ENCODE data around the gene PLTP.
"Not testable (repeated sequence)": the region's sequence is repeated elsewhere in the genome, so short reads cannot be mapped to it uniquely, and the experiment has no call there.

The PLTP gene

DNA sequence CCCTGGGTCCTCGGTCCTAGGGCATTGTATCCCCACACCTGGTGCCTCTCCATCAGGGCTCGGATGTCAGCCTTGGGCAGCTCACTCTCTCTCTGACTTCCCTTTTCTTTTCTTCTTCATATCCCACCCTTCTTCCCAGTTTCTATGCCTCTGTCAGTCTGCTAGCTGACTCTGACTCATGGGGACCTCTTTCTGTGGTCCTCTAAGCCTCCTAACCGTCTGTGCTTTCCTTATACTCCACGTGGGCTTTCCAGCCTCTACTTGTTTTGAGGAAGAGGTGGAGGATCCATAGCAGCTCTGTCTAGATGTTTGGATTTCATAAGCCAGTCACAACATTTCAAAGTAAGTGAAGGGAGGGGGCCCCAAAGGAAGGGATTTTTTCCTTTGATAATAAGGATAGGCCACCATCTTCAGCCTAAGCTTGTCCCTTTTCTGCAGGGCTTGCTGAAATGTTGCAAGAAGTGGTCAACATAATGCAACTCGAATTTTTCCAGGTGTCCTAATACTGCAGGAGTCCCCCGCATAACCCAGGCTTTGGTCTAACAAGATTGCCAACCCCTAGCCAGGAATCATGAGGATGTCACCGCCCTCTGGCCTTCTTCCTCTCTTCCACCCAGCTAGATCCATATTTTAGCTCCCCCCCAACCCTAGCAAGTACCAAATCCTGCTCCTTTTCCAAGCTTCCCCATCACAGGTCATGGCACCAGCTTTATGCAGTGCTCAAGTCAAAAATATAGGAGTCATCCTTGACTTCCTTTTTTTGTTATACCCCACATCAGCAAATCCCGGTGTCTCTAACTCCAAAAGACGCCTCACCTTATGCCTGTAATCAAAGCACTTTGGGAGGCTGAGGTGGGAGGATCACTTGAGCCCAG, 8.7 kb upstream of the PLTP start:
- DNase-seq (ENCODE audit: low read depth) = no peak

DNA sequence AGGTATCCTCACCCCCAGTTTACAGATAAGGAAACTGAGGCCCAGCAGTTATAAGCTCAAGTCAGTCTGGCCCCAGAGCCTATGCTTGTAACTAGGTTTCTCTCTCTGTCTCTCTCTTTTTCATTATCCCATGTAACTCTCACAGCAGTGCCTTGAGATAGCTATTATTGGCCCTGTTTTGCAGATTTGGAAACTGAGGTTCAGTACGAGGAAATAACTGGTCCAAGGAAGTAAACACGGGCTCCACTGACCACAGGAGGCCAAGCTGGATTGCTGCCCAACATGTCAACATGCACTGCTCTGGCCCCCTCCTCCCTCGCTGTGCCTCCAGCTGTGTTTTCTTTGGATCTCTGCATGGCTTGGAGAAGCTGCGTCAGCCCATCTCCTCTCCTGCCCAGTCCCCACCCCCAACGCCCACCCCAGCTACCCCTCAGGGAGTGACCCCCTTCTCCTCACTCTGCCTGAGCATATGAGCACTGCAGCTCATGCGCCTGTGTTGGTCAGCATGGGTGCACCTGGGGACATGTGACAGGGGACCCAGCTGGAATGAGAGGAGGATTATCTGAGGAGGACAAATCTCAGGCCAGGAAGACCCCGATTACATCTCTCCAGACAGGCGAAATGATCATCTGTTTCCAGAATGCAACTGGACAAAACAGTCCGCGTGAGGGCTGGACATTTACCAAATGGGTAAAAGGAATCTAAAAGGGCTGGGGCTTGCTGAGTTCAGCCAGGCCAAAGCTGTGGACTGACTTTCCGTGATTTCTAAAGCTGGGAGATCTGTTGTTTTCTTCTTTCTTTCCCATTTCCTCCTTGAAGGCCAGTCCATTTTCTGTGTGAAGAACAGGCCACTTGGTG, 7.8 kb upstream of the PLTP start:
- DNase-seq (ENCODE audit: low read depth) = no peak

- DNase-seq (ENCODE audit: low read depth) = no peak
Measured at GRCh38 chr20:45918779-45919537, 7.0 kb upstream of the PLTP start.

DNA sequence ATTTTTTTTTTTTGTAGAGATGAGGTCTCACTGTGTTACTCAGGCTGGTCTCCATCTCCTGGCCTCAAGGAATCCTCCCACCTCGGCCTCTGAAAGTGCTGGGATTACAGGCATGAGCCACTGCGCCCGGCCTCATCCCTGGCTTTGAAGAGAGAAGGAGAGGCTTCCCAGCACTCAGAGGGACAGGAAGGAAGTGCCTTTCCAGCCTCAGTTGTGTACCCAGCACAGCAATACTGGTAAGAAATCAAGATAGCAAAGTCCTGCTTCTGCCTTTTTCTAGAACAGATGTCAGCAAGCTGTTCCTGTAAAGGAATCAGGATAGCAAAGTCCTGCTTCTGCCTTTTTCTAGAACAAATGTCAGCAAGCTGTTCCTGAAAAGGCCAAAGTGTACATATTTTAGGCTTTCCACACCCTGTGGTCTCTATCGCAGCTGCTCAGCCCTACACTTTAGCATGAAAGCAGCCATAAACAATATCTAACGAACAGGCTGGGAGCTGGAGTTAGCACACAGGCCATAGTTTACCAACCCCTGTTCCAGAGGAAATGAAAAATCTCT, 6.3 kb upstream of the PLTP start:
- no peak for DNase-seq (ENCODE audit: low read depth)

DNA sequence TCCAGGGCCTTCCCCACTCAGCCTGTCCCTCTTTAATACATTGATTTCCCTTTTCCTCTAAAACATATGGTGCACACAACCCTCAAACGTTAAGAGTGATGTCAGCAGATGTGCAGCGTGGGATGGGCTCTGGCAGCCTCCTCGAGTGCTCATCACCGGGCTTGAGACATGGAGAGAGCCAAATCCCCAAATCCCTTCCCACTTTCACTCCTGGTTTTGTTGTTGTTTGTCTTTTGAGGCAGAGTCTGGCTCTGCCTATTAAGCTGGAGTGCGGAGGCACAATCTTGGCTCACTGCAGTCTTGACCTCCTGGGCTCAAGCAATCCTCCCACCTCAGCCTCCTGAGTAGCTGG, 5.8 kb upstream of the PLTP start:
- DNase-seq (ENCODE audit: low read depth) = no peak

DNA sequence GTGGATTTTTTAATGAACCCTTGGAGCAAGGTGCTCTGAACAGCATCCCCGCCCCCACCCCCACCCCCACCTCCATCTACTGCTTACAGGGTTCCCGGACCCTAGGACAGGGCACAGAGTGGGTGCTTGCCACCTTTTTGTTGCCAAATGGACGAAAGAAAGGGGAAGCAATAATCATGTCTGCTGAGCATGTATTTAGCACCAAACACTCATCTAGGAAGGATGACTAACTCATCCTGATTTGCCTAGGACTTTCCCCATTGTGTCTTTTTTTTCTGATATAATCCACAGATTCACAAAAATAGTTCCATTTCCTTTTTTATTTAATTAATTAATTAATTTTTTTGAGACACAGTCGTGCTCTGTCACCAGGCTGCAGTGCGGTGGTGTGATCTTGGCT, 1.2 kb upstream of the PLTP start:
- no peak for DNase-seq (ENCODE audit: low read depth)

DNA sequence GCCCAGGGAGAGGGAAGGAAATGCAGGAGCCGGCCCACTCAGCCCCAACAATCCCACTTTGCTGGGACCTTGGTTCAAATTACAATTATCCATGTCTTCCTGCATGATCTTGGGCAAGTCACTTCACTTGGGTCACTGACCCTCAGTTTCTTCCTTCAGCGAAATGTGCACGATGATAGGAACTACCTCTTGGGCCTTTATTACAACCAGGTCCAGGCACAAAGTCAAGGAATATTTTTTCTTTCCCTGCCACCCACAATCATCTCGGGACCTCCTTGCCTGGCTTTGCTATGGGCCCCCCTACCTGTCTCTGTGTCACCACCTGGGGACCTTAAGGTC, 358 bp upstream of the PLTP start:
- no peak for DNase-seq (ENCODE audit: low read depth)

- DNase-seq (ENCODE audit: low read depth) = peak; percentile 78
Measured at GRCh38 chr20:45910670-45911485, 1.1 kb downstream of the PLTP start.

DNA sequence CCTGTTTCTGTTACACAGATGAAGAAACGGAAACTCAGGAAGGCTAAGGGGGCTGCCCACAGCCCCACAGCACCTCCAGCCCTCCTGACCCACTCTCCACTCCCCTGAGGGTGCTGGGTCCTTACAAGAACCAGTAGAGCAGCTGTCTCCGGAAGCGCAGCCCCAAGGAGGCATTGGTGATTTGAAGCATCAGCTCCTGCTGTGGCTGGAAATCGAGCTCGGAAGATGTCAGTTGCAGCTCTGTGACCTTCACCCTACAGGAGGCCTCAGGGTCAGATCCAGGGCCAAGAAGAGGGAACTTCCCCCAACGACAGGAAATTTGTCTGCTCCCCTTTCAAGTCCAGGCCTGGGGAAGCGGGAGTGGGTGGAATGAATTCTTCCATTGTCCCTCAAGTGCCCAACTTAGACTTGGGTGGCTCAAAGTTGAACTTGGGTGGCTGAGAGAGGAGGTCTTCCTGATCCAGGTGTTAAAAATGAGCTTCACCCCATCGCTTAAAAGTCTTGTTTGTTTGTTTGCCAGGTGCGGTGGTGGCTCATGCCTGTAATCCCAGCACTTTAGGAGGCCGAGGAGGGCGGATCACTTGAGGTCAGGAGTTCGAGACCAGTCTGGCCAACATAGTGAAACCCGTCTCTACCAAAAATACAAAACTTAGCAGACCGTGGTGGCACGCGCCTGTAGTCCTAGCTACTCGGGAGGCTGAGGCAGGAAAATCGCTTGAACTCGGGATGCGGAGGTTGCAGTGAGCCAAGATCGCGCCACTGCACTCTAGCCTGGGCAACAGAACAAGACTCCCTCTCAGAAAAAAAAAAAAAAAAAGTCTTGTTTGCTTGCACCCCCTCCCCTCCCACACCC, 1.9 kb downstream of the PLTP start:
- no peak for DNase-seq (ENCODE audit: low read depth)

DNA sequence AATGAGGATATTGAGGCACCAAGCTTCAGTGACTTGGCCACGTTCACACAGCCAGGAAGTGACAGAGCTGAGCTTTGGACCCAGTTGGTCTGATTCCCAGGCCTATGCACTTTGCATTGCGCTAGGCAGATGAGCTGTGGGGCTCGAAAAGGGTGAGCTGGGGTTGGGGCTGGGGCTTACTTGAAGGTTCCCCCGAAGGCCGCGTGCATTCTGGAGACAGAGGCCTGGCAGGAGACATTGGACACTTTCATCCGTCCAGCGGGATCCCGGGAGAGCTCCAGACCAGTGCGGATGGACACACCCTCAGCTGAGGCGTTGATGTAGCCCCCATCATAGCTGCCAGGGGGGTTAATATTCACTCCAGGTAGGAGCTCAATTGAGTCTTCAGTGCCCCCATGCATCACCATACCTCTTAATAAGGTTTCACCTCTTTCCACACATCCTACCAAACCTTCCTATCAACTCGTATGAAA, 2.6 kb downstream of the PLTP start:
- DNase-seq (ENCODE audit: low read depth) = no peak

GRCh38 chr20:45908084-45908483, 3.9 kb downstream of the PLTP start:
- DNase-seq (ENCODE audit: low read depth) = no peak

DNA sequence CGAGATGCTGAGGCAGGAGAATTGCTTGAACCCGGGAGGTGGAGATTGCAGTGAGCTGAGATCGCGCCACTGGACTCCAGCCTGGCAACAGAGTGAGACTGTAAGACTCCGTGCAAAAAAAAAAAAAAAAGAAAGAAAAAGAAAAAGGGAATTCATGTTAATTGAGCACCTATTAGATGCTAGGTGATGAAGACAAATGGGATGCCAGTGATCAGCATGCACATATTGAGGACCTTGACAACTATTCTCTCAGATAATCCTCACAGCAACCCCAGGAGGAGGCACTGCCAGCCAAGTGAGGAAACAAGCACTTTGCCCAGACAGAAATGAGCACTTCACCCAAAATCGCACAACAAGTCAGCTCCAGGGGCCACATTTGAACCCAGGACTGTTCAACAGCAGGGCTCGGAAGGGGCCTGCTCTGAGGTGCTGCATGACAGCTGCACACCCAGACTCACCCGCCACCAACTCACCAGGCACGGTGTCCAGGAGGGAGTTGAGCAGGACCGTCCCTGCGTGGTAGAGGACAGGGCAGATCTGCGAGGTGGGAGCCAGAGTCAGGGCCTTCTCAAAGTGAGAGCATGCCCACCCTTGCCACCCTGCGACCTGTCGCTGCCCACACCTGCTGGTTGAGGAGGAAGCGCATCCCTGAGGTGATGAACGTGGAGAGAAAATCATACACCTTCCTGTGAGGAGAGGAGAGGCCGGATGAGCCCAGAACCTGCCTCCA, 4.6 kb downstream of the PLTP start:
- DNase-seq (ENCODE audit: low read depth) = no peak

DNA sequence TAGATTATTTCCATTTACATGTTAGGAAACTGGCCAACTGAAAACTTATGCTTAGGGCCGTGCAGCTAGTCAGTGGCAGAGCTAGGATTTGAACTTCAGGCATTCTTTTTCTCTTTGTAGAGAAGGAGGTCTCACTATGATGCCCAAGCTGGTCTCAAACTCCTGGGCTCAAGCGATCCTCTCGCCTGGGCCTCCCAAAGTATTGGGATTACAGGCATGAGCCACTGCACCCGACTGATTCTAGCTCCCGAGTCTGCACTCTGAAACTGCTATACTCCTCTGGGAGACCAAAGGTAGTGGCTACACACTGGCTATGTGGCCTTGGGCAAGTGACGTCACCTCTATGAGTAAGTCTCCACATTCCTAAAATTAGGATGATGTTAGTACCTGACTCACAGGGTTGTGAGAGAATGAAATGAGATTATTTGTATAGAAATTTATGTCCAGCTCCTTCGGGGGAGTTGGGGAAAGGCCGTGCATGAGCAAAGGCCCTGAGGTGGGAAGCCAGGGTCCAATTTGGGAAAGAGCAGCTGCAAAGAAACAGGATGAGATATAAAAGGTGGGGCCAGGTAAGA, 6.4 kb downstream of the PLTP start:
- DNase-seq (ENCODE audit: low read depth) = no peak

DNA sequence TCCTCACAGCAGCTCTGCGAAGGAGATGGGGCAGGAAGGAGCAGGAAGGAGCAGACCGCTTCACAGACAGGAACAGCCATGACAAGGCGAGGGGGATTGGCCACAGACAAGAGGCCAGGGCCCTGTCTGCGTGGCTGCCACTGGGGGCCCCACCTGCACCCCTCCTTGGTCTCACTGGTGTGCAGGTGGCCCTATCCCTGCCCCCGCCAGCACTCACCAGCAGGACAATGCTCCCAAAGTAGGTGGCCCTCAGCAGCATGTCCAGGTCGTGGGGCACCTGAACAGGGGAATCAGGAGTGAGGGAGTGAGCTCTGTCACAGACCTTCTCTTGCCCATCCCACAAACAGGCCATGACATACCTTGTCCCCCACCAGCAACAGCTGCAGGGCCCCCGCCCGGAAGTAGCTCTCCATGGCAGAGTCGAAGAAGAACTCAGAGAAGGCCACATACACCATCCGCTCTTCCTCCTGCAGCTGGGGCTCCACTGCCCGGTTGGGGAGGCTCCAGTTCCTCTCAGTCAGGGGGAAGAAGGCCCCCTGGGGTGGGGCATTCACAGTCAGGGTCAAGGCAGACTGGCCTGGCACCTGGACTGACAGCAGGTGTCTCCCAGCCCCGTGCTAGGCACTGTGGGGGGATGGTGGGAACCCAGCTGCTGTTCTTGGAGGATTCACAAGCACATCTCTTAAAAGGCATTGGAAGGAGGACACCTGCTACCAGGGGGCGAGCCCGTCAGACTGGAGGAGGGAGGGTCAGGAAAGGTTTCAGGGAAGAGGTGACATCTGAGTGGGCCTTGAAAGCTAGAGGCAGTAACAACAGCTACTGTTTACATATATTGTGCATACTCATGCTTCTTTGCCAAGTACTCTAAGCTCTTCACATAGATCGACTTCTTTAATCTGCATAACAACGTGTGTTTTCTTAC, 7.1 kb downstream of the PLTP start:
- DNase-seq (ENCODE audit: low read depth) = no peak

- DNase-seq (ENCODE audit: low read depth) = no peak
Measured at GRCh38 chr20:45902199-45902701, 9.7 kb downstream of the PLTP start.

- not testable (repeated sequence) for DNase-seq (ENCODE audit: low read depth)
Measured at GRCh38 chr20:45901332-45901731, 10.6 kb downstream of the PLTP start.

- no peak for DNase-seq (ENCODE audit: low read depth)
Measured at GRCh38 chr20:45899046-45899835, 12.7 kb downstream of the PLTP start.
